COLO829 (cell line): ENCODE measurements around the gene CINP.
"Not testable (repeated sequence)": the region's sequence is repeated elsewhere in the genome, so short reads cannot be mapped to it uniquely, and the experiment has no call there.

Experiments used
- DNase-seq: peaks from one replicate; pipeline ENCODE4 v3.0.0; 2012; ENCODE audit warnings: low spot score

CINP gene

DNA sequence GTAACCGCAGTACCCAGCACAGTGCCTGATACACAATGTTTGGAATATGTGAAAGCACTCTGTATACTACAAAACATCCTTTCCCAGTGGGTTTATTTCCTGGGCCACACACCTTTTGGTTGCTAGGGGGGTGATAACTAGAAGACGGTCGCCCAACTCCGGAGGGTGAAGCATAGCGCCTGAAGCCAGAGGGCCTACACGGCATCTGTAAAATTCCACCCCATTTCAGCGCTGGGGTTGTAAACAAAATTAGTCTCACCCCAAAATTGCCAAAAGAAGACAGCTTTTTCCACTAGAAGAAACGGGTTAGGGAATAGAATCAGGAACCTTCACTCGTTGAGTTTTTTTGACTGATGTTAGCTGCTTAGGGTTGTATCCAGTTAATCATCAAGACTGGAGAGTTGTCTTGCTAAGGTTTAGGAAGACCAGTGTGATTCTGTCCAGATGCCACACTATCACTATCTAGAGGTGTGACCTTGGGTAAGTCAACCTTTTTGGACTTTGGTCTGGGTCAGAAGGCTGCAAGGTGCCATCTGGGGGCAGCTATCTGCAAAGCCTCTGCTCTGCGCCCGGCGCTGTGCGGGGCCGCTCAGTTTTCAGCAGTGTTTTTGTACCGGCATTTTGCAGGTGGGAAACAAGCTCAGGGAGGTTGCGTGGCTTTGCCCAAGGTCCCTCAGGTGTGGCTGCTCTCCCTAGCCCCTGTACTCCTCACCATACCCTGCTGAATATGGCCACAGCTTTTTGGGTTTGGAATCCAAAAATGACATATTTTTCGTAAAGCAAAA, 41.8 kb downstream of the CINP start:
- DNase-seq: no peak

DNA sequence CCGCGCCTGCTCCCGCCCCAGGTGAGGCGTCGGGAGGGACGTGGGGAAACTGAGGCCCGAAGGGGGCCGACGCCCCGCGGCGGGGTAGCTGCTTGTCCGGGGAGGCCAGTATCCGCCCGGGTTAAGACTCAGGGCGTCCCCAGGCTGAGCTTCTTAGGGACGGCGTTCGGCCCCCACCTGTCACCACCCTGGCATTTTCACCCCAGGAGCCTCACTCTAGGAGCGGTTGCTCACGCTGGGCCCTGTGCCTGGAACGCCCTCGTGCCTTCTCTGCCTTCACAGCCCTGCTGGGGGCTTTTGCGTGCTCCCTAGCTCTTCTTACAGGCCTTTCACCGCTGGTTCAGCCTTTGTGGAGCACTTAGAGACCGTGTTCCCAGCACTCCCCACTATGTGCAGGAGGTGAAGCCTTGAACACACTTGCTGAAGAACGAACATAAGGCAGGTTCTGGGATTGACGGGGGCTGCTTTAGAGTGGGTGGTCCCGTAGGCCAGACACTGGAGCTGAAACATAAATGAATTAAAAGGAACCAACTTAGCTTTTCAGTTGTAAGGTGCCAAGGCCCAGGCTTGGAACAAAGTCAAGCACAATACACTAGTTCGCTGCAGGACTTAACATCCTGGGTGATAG, 42.5 kb downstream of the CINP start:
- DNase-seq: no peak

DNA sequence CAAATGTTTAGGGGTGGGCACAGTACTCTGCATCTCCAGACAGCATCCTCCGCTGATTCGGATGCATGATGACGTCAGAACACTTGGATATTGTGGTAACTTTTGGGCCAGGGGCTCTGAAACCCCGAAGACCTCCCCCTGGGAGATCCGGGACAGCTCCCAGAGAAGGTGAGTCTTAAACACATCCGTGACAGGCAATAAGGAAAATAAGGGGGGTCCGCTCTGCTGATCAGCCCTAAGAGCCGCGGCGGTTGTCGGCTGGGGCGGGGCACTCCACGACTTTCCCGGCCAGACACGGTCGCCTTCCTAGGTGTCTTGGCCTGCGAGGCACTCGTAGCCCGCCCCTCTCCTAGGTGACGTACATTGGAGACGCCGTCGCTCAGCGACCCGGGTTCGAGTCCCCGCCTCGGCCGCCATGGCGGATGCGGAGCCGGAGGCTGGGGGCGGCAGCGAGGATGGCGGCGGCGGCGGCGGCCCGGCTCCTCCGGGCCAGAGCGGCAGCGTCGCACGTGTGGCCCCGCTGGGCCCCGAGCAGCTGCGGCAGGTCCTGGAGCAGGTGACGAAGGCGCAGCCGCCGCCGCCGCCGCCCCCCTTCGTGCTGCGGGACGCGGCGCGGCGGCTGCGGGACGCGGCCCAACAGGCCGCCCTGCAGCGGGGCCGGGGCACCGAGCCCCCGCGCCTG, 43.2 kb downstream of the CINP start, which contains the start of gene ZNF839:
Gene ZNF839, plus strand, starts transcription at position 396 of the 682 bp plus-strand sequence. Its CDS starts 20 bp downstream, at position 416.
- peak; percentile 87 for DNase-seq

DNA sequence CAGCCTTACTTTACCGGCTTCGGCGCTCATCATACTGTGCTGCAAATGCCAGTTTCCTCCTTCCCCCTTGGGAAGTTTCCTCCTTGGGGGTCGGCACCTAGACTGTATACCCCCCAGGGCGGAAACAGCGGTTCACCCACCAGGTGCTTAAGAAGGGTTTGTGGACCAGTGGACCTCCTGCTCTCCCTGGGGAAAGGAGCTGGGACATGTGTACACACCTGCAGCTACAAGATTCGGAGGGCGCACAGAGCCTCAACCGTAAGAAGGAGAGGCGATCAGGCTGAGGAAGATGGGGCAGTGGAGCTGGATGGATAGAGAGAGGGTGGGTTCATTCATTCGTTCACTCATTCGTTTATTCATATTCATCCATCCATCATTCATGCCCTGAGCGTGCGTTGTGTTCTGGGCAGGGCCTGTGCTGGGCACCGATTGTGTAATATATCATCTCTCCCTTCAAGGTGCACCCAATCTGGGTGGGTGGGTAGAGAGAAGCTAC, 43.9 kb downstream of the CINP start:
- DNase-seq: no peak

DNA sequence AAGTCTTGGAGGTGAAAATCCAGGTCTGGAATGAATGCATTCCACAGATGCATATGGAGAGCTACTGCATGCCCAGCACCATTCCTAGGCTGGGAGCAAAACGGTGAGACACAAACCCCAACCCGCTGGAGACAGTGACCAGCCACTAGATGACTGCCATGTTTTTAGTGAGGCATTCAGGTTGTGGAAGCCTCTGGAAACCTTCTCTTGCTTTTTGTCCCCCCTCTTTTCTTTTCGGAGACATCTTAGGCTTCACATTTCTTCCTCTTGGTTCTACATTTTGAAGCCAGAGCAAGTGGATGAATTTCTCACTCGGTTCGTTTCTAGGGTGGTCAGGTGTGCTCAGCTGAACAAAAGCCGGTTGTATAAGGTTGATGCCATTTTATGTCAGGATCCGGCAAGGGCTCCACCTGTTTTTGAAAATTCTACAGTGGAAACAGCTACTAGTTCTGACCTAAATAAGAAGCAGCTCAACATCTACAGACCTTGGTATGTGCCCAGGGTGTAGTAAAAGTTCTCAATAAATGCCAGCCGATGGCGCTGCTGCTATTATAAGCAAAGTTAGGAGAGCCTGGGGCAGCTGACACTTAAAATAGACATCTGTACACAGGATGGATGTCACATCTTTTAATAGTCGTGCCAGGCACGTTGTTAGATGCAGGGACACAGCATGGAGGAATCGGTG, 45.0 kb downstream of the CINP start:
- peak; percentile 53 for DNase-seq

DNA sequence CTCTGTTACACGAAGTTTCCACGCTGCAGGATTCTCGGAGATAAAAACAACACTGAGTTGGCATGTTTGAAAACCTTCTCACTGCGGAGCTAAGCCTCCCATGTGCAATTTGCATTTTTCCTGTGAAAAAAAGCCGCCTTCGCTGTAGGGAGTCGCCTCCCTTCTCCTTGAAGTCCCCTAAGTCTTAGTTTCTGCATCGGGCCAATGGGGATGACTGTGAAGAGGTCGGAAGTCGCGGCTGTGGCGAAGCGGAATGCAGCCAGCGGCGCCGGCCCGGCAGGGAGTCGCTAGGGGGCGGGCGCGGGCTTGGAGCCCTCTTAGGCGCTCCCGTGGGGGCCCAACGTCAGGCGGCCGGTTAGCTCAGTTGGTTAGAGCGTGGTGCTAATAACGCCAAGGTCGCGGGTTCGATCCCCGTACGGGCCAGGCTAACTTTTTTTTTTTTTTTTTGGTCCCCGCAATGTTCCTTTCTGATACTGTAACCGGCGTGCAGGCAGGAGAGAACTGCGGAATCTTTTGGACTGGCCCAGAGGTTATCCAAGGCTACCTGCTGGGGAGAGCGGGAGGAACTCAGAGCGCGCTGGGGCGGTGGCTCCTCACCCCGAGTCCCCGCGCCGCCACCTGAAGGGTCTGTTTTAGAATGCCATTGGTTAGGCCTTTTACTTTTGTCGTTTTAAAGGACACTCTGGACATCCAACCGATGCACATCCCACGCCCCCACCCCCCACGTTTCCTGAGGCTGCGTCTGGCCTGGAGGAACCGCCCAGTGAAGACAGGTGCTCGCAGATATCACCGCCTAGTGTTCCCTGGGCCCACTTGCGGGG, 45.7 kb downstream of the CINP start:
- peak; percentile 89 for DNase-seq

DNA sequence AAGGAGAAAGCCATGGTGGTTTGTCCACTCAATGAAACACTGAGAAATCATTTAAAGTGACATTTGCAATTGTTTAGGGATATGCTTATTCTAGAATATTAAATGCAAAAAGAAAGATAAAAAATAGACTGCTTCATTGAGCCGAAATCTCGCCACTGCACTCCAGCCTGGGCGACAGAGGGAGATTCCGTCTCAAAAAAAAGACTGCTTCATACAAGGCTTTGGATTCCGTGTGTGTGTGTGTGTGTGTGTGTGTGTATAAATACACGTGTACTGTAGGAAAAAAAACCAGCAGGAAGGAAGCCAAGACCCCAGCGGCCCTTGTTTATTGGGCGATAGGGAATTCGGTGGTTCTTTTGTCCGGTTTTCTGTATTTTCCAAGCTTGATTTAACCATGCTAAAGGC, 46.4 kb downstream of the CINP start:
- peak; percentile 41 for DNase-seq

DNA sequence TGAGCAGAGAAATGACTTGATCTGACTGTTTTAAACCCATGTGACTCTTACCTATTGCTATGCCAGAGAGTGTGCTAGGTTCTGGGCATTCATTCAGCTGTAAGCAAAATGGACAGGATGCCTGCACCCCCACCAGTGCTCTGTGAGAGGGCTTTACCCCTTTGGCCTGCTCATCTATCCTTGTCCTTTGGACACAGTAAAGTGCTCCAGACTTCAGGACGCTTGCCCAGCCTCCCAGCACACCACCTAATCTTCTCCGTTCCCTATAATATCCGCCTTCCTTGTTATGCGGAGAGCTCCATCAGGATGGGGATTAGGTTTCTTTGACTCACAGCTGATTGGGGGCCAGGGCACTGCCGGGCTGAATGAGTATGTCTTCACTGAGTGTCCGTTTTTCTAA, 47.6 kb downstream of the CINP start:
- no peak for DNase-seq

DNA sequence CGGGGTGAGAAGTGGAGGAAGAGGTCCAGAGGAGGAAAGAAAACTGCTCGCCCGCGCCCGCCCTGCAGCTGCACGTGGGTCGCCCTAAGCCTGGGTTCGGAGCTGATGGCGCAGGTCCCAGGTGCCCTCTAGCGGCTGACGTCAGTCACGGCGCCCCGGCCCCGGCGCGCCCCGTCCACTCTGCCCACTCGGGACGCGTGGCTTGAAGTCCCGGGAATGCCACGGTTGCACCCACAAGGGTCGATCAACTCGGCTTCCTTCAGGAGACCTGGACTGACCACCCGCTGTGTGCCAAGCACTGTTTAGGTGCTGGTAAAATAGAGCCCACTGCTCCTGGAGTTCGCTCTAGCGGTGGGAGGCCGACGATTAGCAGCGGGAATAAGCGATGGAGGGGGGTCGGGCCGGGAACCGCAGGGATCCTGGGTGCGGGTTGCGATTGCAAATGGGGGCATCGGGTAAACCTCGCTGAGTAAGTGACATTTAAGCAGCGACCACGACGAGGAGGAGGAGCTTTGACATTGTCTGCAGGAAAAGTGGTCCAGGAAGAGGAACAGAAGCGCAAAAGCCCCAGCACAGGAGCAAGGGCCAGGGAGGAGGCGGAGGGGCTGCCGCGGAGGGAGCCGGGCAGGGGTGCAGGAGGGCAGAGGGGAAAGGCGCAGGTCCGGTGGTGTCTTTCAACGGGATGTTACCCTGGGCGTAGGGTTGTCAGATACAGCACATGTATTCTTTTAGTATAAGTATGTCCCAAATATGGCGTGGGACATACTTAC, 48.3 kb downstream of the CINP start:
- peak; percentile 75 for DNase-seq

DNA sequence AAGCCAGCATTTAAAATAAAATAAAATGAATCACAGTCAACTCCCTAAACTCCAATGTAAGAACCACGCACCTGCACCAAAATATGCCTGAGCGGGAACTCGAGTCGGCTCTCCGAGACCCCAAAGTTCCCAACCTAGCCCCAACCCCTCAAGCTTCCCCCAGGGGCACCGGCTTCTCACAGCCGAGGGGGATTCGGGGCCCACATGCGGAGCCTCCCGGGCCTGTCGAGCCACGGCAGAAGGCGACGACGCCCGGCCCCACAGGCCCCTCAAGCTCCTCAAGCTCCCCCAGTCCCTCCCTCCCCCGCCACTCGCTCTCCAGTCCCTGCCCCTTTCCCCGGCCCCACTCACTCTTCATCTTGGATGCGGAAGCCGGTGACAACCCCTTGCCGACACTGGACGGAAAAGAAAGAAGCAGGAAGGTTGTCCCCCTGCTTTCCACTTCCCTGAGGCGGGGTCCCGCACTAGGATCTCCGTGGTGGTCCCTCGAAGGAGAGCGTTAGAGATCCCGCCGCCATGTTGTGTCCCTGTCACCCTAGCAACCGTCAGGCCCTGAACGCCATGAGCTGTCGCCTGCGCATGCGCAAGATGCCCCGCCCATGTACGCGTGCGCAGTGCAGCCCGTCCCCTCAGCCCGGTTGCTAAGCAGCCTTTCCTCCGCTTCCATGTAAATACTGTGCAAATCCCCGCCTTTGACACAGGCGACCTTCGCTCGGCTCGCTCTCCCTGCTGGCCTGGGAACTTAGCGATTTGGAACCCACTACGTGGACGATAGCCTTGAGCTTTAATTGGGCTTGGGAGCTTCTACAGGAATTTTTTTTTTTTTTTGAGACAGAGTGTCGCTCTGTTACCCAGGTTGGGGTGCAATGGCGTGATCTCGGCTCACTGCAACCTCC, 57.8 kb downstream of the CINP start, which contains the start of gene MOK:
Gene MOK, minus strand, starts transcription at position 554 of the 896 bp plus-strand sequence. Its CDS starts 196 bp downstream, at position 358.
- DNase-seq: peak; percentile 98

DNA sequence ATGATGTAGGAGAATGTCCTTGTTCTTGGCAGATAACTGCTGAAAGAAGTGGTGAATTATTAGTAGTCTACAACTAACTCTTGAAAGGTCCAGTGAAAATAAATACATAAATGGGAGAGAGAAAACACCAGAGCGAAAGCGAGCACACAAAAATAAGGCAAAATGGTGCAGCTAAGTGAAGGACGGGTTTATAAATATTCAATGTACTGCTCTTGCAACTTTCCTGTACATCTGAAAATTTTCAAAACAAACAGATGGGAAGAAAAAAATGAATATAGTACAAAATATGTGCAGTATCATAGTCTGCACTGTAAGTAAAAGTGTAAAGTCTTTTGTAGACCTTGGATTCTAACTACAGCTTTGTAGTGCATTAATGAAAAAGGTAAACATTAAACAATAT, 59.0 kb downstream of the CINP start:
- no peak for DNase-seq

DNA sequence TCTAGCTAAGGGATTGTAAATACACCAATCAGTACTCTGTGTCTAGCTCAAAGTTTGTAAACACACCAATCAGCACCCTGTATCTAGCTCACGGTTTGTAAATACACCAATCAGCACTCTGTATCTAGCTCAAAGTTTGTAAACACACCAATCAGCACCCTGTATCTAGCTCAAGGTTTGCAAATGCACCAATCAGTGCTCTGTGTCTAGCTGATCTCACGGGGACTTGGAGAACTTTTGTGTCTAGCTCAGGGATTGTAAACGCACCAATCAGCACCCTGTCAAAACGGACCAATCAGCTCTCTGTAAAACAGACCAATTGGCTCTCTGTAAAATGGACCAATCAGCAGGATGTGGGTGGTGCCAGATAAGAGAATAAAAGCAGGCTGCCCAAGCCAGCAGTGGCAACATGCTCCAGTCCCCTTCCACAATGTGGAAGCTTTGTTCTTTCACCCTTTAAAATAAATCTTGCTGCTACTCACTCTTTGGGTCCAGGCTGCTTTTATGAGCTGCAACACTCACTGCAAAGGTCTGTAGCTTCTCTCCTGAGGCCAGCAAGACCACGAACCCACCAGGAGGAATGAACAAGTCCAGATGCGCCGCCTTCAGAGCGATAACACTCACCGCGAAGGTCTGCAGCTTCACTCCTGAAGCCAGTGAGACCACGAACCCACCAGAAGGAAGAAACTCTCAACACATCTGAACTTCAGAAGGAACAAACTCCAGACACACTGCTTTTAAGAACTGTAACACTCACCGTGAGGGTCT, 64.2 kb downstream of the CINP start:
- DNase-seq: not testable (repeated sequence)
